GM12878 (cell line): ENCODE measurements around the gene CTNNA3. TPM values are rescaled to one million over a fixed set of nuclear protein-coding genes. Genes with fewer than 3 reads are reported as not detected.

Source experiments
- ATAC-seq: fragments of 200-7000 bp; cut with Tn5 transposase; 3 replicates; pipeline ENCODE4 v1.9.1; 2020; ENCODE audit warnings: mild to moderate bottlenecking, moderate library complexity
- BruUV-seq: library from RNA; stranded (reverse); fragments of 400-500 nt; replicated peaks from 2 replicates; lab custom pipeline; 2021; lab: Mats Ljungman, UMichigan
- CTCF ChIA-PET: fragments of 300-600 bp; sonication (Branson Sonifier 250); formaldehyde crosslinking; extraction: SDS; loops from one replicate; lab custom pipeline; 2021; ENCODE audit warnings: inconsistent platforms; lab: Yijun Ruan, JAX
- POLR2A ChIA-PET: fragments of 350-600 bp; formaldehyde crosslinking; extraction: SDS; loops from one replicate; lab custom pipeline; 2021; ENCODE audit warnings: inconsistent platforms; lab: Charles Lee
- RAD21 ChIA-PET: fragments of 300-600 bp; sonication (Branson Sonifier 250); formaldehyde crosslinking; loops from one replicate; lab custom pipeline; 2023; ENCODE audit warnings: antibody characterized with exemption; ENCODE audit not compliant: unreplicated experiment; lab: Charles Lee
- SMC1A ChIA-PET: fragments of 300-600 bp; sonication (Branson Sonifier 250); formaldehyde crosslinking; loops from one replicate; lab custom pipeline; 2023; ENCODE audit not compliant: unreplicated experiment, uncharacterized antibody; lab: Charles Lee
- DNase-seq: peaks from one replicate; pipeline ENCODE4 v3.0.0-alpha.2; 2011; ENCODE audit warnings: low read depth, low spot score
- FAIRE-seq: peaks from 3 replicates; lab custom pipeline; 2011; peaks lifted over from hg19 to GRCh38; lab: Jason Lieb, UNC
- H2AFZ ChIP-seq: 2 replicates; pipeline ENCODE4 v1.6.0; 2011; ENCODE audit warnings: low read depth, low read length, control low read depth; ENCODE audit not compliant: control insufficient read depth
- H3K27ac ChIP-seq: 2 replicates; pipeline ENCODE4 v1.5.1; 2011; ENCODE audit warnings: control low read depth; ENCODE audit not compliant: control insufficient read depth, insufficient read depth
- H3K27me3 ChIP-seq, 2 experiments: replicated peaks in 1 of 2; 2 replicates each; pipeline versions ENCODE4 v1.6.0 to v1.6.1; 2011; ENCODE audit warnings: low read length in 1 of 2; ENCODE audit not compliant: control insufficient read depth in 2 of 2, insufficient read depth in 2 of 2
- H3K36me3 ChIP-seq, 2 experiments: 2 replicates each; pipeline ENCODE4 v1.5.1; 2011; ENCODE audit warnings: low read length in 1 of 2; ENCODE audit not compliant: control insufficient read depth in 2 of 2, insufficient read depth in 2 of 2
- H3K4me1 ChIP-seq: 2 replicates; pipeline ENCODE4 v1.6.1; 2011; ENCODE audit warnings: mild to moderate bottlenecking, low read length, moderate library complexity, mixed read lengths; ENCODE audit not compliant: control insufficient read depth, insufficient read depth
- H3K4me2 ChIP-seq: 2 replicates; pipeline ENCODE4 v1.6.0; 2011; ENCODE audit warnings: control low read depth; ENCODE audit not compliant: control insufficient read depth, insufficient read depth
- H3K4me3 ChIP-seq: fragments of 200-600 bp; sonication (generic); 2 replicates; pipeline ENCODE4 v1.5.1; 2016
- H3K79me2 ChIP-seq: 2 replicates; pipeline ENCODE4 v1.6.0; 2011; ENCODE audit warnings: low read length; ENCODE audit not compliant: control insufficient read depth, insufficient read depth
- H3K9ac ChIP-seq: 2 replicates; pipeline ENCODE4 v1.8.0; 2011; ENCODE audit warnings: low read length, control low read depth, mixed read lengths; ENCODE audit not compliant: control insufficient read depth, insufficient read depth
- H3K9me3 ChIP-seq: replicated peaks from 3 replicates; pipeline ENCODE4 v1.5.1; 2011; ENCODE audit warnings: mild to moderate bottlenecking, low read length; ENCODE audit not compliant: control insufficient read depth, insufficient read depth
- H4K20me1 ChIP-seq: 2 replicates; pipeline ENCODE4 v1.6.0; 2011; ENCODE audit not compliant: control insufficient read depth, insufficient read depth
- CBX3 ChIP-seq: fragments of 200-600 bp; sonication (generic); IDR thresholded peaks from 2 replicates; pipeline ENCODE4 v1.6.1; 2016; ENCODE audit warnings: low read depth, borderline replicate concordance
- DPF2 ChIP-seq: fragments of 450-650 bp; IDR thresholded peaks from 2 replicates; pipeline ENCODE4 v1.6.1; 2017; ENCODE audit warnings: mild to moderate bottlenecking
- FOXM1 ChIP-seq: IDR thresholded peaks from 2 replicates; pipeline ENCODE4 v1.6.1; 2012; ENCODE audit warnings: low read depth, mild to moderate bottlenecking, inconsistent platforms, low read length, moderate library complexity
- HDAC2 ChIP-seq: fragments of 200-600 bp; sonication (generic); IDR thresholded peaks from 2 replicates; pipeline ENCODE4 v1.6.1; 2017
- HDGF ChIP-seq: fragments of 450-650 bp; IDR thresholded peaks from 2 replicates; pipeline ENCODE4 v1.6.1; 2016; ENCODE audit warnings: antibody characterized with exemption
- IKZF1 ChIP-seq: fragments of 450-650 bp; conservative IDR thresholded peaks from 2 replicates; pipeline ENCODE4 v1.6.1; 2017; ENCODE audit warnings: antibody characterized with exemption, mild to moderate bottlenecking
- NFYB ChIP-seq: IDR thresholded peaks from 2 replicates; pipeline ENCODE4 v1.6.1; 2011; ENCODE audit warnings: low read depth, mild to moderate bottlenecking, low read length, improper control_type of control experiment, moderate library complexity; ENCODE audit not compliant: insufficient read depth
- POLR2A ChIP-seq: IDR thresholded peaks from 2 replicates; pipeline ENCODE4 v1.6.1; 2011; ENCODE audit warnings: low read depth, mild to moderate bottlenecking, low read length
- RAD21 ChIP-seq: IDR thresholded peaks from 2 replicates; pipeline ENCODE4 v1.6.1; 2011; ENCODE audit warnings: mild to moderate bottlenecking, low read depth, low read length, moderate library complexity; ENCODE audit not compliant: insufficient read depth
- RAD51 ChIP-seq: fragments of 450-650 bp; IDR thresholded peaks from 2 replicates; pipeline ENCODE4 v1.6.1; 2016; ENCODE audit warnings: moderate library complexity, mild to moderate bottlenecking, inconsistent platforms
- RB1 ChIP-seq: fragments of 450-650 bp; formaldehyde crosslinking; IDR thresholded peaks from 2 replicates; pipeline ENCODE4 v1.6.1; 2017; ENCODE audit warnings: mild to moderate bottlenecking, borderline replicate concordance
- RBBP5 ChIP-seq: fragments of 200-600 bp; sonication (generic); conservative IDR thresholded peaks from 2 replicates; pipeline ENCODE4 v1.6.1; 2016
- RFX5 ChIP-seq: IDR thresholded peaks from 2 replicates; pipeline ENCODE4 v1.6.1; 2011; ENCODE audit warnings: low read depth, low read length, improper control_type of control experiment
- RUNX3 ChIP-seq: IDR thresholded peaks from 2 replicates; pipeline ENCODE4 v1.6.1; 2012; ENCODE audit warnings: low read length, inconsistent platforms
- SMC3 ChIP-seq: IDR thresholded peaks from 2 replicates; pipeline ENCODE4 v1.6.1; 2011; ENCODE audit warnings: low read length, improper control_type of control experiment, borderline replicate concordance
- STAT3 ChIP-seq: IDR thresholded peaks from 2 replicates; pipeline ENCODE4 v1.6.1; 2011; ENCODE audit warnings: low read depth, low read length, improper control_type of control experiment
- ZSCAN29 ChIP-seq: fragments of 450-650 bp; IDR thresholded peaks from 2 replicates; pipeline ENCODE4 v1.6.1; 2017; ENCODE audit warnings: mild to moderate bottlenecking, moderate library complexity
- WGBS: methylation state at CpG from one replicate; pipeline ENCODE4 v1.1.6; 2016; ENCODE audit warnings: low lambda C conversion rate; ENCODE audit not compliant: insufficient replicate concordance, insufficient coverage; ENCODE audit errors: missing lambda C conversion rate; 5-methylcytosine and 5-hydroxymethylcytosine counted together
- in situ Hi-C: fragments of 300-500 bp; cut with MboI; formaldehyde crosslinking; loops from 9 replicates; pipeline ENCODE4 v1.14.3; 2018; ENCODE audit warnings: mixed read lengths
- intact Hi-C: fragments of 100-400 bp; cut with micrococcal nuclease; formaldehyde crosslinking; loops from one replicate; pipeline ENCODE4 v1.14.2; 2022; ENCODE audit not compliant: unreplicated experiment
- polyA plus RNA-seq, 11 experiments: library from polyadenylated mRNA; depleted of rRNA in 4 of 11; unstranded in 6 of 11; stranded (reverse) in 5 of 11; fragments of >200 nt; fragmentation: Nextera tagmentation in 4 of 11; fragmentation: Illumina TruSeq in 1 of 11; extraction: Ambion mirVana in 4 of 11; extraction: Trizol in 1 of 11; gene quantifications; 1 replicate in 1 of 11; 2 replicates in 10 of 11; pipeline versions ENCODE4 v1.2.1 to v1.2.3, GENCODE V29; 2011 to 2016; ENCODE audit warnings: inconsistent platforms in 2 of 11, missing spikeins in 2 of 11, low read depth in 1 of 11
- total RNA-seq, 4 experiments: library from RNA; depleted of rRNA in 3 of 4; stranded (reverse); fragments of >200 nt in 3 of 4; fragmentation: Illumina TruSeq in 1 of 4; extraction: Trizol in 1 of 4; gene quantifications; 2 replicates each; pipeline versions ENCODE4 v1.2.1 to v1.2.3, GENCODE V29; 2013 to 2021
- TF ChIP-seq, protein P1 (sequence below): IDR thresholded peaks from 2 replicates; pipeline ENCODE4 v1.6.1; 2011; ENCODE audit warnings: low read depth, mild to moderate bottlenecking, low read length, moderate library complexity, borderline replicate concordance; ENCODE audit errors: extremely low read depth
- TF ChIP-seq, protein P2 (sequence below): IDR thresholded peaks from 2 replicates; pipeline ENCODE4 v1.6.1; 2011; ENCODE audit warnings: borderline replicate concordance, low read depth, mild to moderate bottlenecking, moderate library complexity, mixed read lengths, low read length; ENCODE audit not compliant: insufficient read depth; ENCODE audit errors: extremely low read length
- TF ChIP-seq, protein P3 (sequence below): IDR thresholded peaks from 2 replicates; pipeline ENCODE4 v1.6.1; 2012; ENCODE audit warnings: low read depth, low read length, improper control_type of control experiment

The CTNNA3 gene
- total and polyA plus RNA-seq, 10 of the 15 experiments (the other 5 are each of a cell fraction or from before 2014, with no cell fraction given), result under 0.01 to 4.5 (median 0.22) TPM; not detected in 2

DNA sequence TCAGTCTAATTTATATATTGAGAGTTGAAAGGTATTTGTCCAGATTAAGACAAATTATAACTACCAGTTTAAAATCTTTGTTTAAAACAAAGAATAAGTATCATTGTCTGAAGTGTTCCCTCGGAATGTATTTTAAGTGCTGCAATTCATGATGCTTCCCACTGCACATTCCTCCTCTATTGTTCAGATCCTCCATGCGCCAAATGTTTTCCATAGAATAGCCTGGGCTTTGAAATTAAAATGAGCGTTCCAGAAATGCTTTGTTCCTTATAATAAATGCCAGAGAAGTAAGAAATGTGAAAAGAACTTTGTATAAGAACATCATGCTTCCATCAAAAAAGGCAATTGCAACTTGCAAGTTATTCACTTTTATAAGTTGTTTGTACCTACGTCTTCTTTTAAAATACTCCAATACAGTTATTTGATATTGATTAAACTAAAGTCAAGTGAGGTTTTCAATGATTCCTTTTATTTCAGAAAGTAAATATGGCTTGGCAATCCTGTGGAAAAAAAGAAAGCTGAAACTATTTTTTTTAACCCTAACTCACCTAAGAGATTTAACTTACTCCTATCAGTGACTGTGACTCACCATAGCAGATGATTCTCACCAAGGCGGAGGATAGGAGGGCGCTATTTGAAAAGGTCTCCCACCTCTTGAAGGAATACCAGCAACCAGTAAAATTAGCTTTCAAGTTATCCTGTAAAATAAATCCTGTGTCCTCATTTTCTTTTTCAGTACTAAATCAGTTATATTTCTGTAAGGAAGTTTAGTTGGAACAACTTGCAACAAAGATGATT is 85.8 kb downstream of the CTNNA3 start:
- BruUV-seq, result no TSS peak
- Histone ChIP-seq H4K20me1 (no peaks in the 10 kb centered on the region), H3K27ac (no peak overlapping the region)
- ChIA-PET POLR2A (no interaction called here), SMC1A (interaction anchor here (0.6 to 2.9 kb wide), 8 partner anchors 9 to 163 kb away, joined by 3 to 9 read pairs (median 7); no protein-coding TSS in a partner anchor), CTCF (interaction anchor here (0.6 to 1.5 kb wide), 4 partner anchors 34 to 227 kb away, joined by 3 to 4 read pairs (median 3); no protein-coding TSS in a partner anchor)
- in situ Hi-C loops, result no loop called here
- TF ChIP-seq, protein P1, sequence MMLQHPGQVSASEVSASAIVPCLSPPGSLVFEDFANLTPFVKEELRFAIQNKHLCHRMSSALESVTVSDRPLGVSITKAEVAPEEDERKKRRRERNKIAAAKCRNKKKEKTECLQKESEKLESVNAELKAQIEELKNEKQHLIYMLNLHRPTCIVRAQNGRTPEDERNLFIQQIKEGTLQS, result no peak
- TF ChIP-seq RBBP5 (no peak), SMC3 (no peak), NFYB (no peak), STAT3 (no peak), RFX5 (no peak), CBX3 (no peak), RUNX3 (no peak), HDAC2 (no peak), IKZF1 (no peak), HDGF (no peak), DPF2 (no peak), ZSCAN29 (no peak), FOXM1 (no peak), RB1 (no peak), RAD21 (no peak), POLR2A (no peak), RAD51 (no peak)
- TF ChIP-seq, protein P2, sequence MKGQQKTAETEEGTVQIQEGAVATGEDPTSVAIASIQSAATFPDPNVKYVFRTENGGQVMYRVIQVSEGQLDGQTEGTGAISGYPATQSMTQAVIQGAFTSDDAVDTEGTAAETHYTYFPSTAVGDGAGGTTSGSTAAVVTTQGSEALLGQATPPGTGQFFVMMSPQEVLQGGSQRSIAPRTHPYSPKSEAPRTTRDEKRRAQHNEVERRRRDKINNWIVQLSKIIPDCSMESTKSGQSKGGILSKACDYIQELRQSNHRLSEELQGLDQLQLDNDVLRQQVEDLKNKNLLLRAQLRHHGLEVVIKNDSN, result no peak
- TF ChIP-seq, protein P3, sequence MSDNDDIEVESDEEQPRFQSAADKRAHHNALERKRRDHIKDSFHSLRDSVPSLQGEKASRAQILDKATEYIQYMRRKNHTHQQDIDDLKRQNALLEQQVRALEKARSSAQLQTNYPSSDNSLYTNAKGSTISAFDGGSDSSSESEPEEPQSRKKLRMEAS, result no peak
- TF ChIP-seq, all 136 proteins: peak for 0
- H3K27me3 ChIP-seq, result no peaks in the 10 kb centered on the region
- ATAC-seq (no peak), FAIRE-seq (no peak), DNase-seq (no peak)
- no peak overlapping the region for H2AFZ ChIP-seq
- WGBS, result 9% methylated on average over 6 of the region's 6 CpGs
- H3K9me3 ChIP-seq, result no peaks in the 10 kb centered on the region; the same call in 2 of the 3 replicates
- intact Hi-C loops, result no loop called here
- no peaks in the 10 kb centered on the region for H3K4me1 ChIP-seq
- H3K9ac ChIP-seq, result no peak overlapping the region
- no peaks in the 10 kb centered on the region for H3K36me3 ChIP-seq
- no peaks in the 10 kb centered on the region for H3K79me2 ChIP-seq
- no peak overlapping the region for H3K4me3 ChIP-seq
- RAD21 ChIA-PET, result interaction anchor here (1.1 to 1.3 kb wide), 4 partner anchors 49 to 161 kb away, joined by 3 to 5 read pairs (median 3); no protein-coding TSS in a partner anchor
- no peak overlapping the region for H3K4me2 ChIP-seq
